HG03575 (cell line): ENCODE results near the gene TXNRD3.
"Not testable (repeated sequence)": the region's sequence is repeated elsewhere in the genome, so short reads cannot be mapped to it uniquely, and the experiment has no call there.

Source experiments
- ATAC-seq: cut with Tn5 transposase; IDR thresholded peaks from one replicate; pipeline ENCODE4 v1.9.1; 2021; ENCODE audit not compliant: unreplicated experiment, insufficient number of reproducible peaks, low FRiP score; ENCODE audit errors: extremely low read depth

Gene TXNRD3

GRCh38 chr3:126612479-126613205 lies 42.3 kb downstream of the TXNRD3 start:
- no peak for ATAC-seq

GRCh38 chr3:126609909-126610308 lies 45.0 kb downstream of the TXNRD3 start:
- ATAC-seq: no peak

- ATAC-seq: no peak
Observed at GRCh38 chr3:126607214-126607908, 47.6 kb downstream of the TXNRD3 start.

GRCh38 chr3:126606001-126606400 lies 48.9 kb downstream of the TXNRD3 start:
- no peak for ATAC-seq

- ATAC-seq: no peak
Observed at GRCh38 chr3:126604691-126605090, 50.2 kb downstream of the TXNRD3 start.

- ATAC-seq: no peak
Observed at GRCh38 chr3:126599101-126599500, 55.8 kb downstream of the TXNRD3 start.

- ATAC-seq: not testable (repeated sequence)
Observed at GRCh38 chr3:126595479-126595878, 59.4 kb downstream of the TXNRD3 start.

GRCh38 chr3:126591515-126591914 lies 63.4 kb downstream of the TXNRD3 start:
- not testable (repeated sequence) for ATAC-seq

GRCh38 chr3:126582311-126582710 lies 72.6 kb downstream of the TXNRD3 start:
- ATAC-seq: no peak

- ATAC-seq: no peak
Observed at GRCh38 chr3:126581569-126581968, 73.4 kb downstream of the TXNRD3 start.

GRCh38 chr3:126580746-126581145 lies 74.2 kb downstream of the TXNRD3 start:
- ATAC-seq: no peak

- ATAC-seq: no peak
Observed at GRCh38 chr3:126578702-126579101, 76.2 kb downstream of the TXNRD3 start.

GRCh38 chr3:126577261-126577660 lies 77.7 kb downstream of the TXNRD3 start:
- no peak for ATAC-seq

- ATAC-seq: no peak
Observed at GRCh38 chr3:126573492-126574117, 81.3 kb downstream of the TXNRD3 start.

GRCh38 chr3:126571078-126571477 lies 83.8 kb downstream of the TXNRD3 start:
- no peak for ATAC-seq

GRCh38 chr3:126570103-126570541 lies 84.8 kb downstream of the TXNRD3 start:
- no peak for ATAC-seq

- no peak for ATAC-seq
Observed at GRCh38 chr3:126569390-126569975, 85.4 kb downstream of the TXNRD3 start.

- no peak for ATAC-seq
Observed at GRCh38 chr3:126568776-126569342, 86.1 kb downstream of the TXNRD3 start.

GRCh38 chr3:126567696-126568438 lies 87.1 kb downstream of the TXNRD3 start:
- ATAC-seq: no peak
